Endothelial cell of umbilical vein (primary cell): Measurements from ENCODE around the gene CACNA1B. TPM values are rescaled to one million over a fixed set of nuclear protein-coding genes. Genes with fewer than 3 reads are reported as not detected.

Experiments
- BruUV-seq: library from RNA; stranded (reverse); fragments of 400-500 nt; replicated peaks from 2 replicates; lab custom pipeline; 2021; lab: Mats Ljungman, UMichigan
- CTCF ChIA-PET: fragments of 300-600, 350-600 bp; sonication (Branson Sonifier 250); formaldehyde crosslinking; loops from one replicate; lab custom pipeline; 2021; ENCODE audit warnings: antibody characterized with exemption, inconsistent platforms; lab: Charles Lee
- POLR2A ChIA-PET: fragments of 300-600, 350-600 bp; sonication (Branson Sonifier 250); formaldehyde crosslinking; loops from one replicate; lab custom pipeline; 2021; ENCODE audit warnings: antibody characterized with exemption, inconsistent platforms; lab: Charles Lee
- DNase-seq: peaks from one replicate; pipeline ENCODE4 v3.0.0-alpha.2; 2011; ENCODE audit warnings: low read depth, low spot score
- FAIRE-seq: peaks from 2 replicates; lab custom pipeline; 2011; peaks lifted over from hg19 to GRCh38; lab: Jason Lieb, UNC
- H2AFZ ChIP-seq: 2 replicates; pipeline ENCODE4 v1.6.0; 2012; ENCODE audit warnings: low read depth, low read length, control low read depth, inconsistent platforms
- H3K27ac ChIP-seq: 2 replicates; pipeline ENCODE4 v1.5.1; 2011; ENCODE audit warnings: low read depth, mild to moderate bottlenecking, control low read depth, low read length, moderate library complexity; ENCODE audit not compliant: insufficient read depth
- H3K27me3 ChIP-seq, 2 experiments: 2 replicates each; pipeline versions ENCODE4 v1.6.0 to v1.6.1; 2011; ENCODE audit warnings: low read length in 2 of 2, mixed read lengths in 1 of 2; ENCODE audit not compliant: control insufficient read depth in 2 of 2, insufficient read depth in 2 of 2
- H3K36me3 ChIP-seq, 2 experiments: 2 replicates in 1 of 2; 3 replicates in 1 of 2; pipeline ENCODE4 v1.5.1; 2011; ENCODE audit warnings: low read length in 2 of 2, mild to moderate bottlenecking in 1 of 2, moderate library complexity in 1 of 2; ENCODE audit not compliant: control insufficient read depth in 2 of 2, insufficient read depth in 2 of 2; ENCODE audit errors: extremely low read depth in 1 of 2
- H3K4me1 ChIP-seq: 3 replicates; pipeline ENCODE4 v1.5.1; 2011; ENCODE audit warnings: mild to moderate bottlenecking, low read length; ENCODE audit not compliant: control insufficient read depth, insufficient read depth; ENCODE audit errors: extremely low read depth
- H3K4me2 ChIP-seq: 2 replicates; pipeline ENCODE4 v1.6.1; 2011; ENCODE audit warnings: low read length, control low read depth, mixed read lengths; ENCODE audit not compliant: insufficient read depth
- H3K4me3 ChIP-seq, 3 experiments: fragments of 200-600 bp in 1 of 3; sonication (generic), shearing (Covaris generic) in 1 of 3; replicated peaks in 1 of 3; 2 replicates each; pipeline ENCODE4 v1.5.1; 2011 to 2016; ENCODE audit warnings: control low read depth in 3 of 3, low read length in 3 of 3, mild to moderate bottlenecking in 2 of 3, inconsistent platforms in 1 of 3, low read depth in 1 of 3, moderate library complexity in 1 of 3; ENCODE audit not compliant: insufficient read depth in 1 of 3
- H3K79me2 ChIP-seq: 2 replicates; pipeline ENCODE4 v1.6.0; 2012; ENCODE audit warnings: low read length, inconsistent platforms; ENCODE audit not compliant: control insufficient read depth, insufficient read depth
- H3K9ac ChIP-seq: replicated peaks from 2 replicates; pipeline ENCODE3; 2011; ENCODE audit warnings: low read length, control low read depth; ENCODE audit not compliant: insufficient read depth; ENCODE audit errors: extremely low read depth
- H3K9me1 ChIP-seq: replicated peaks from 3 replicates; pipeline ENCODE4 v1.6.0; 2011; ENCODE audit warnings: mild to moderate bottlenecking, low read length; ENCODE audit not compliant: control insufficient read depth, insufficient read depth; ENCODE audit errors: extremely low read depth
- H3K9me3 ChIP-seq: replicated peaks from 2 replicates; pipeline ENCODE4 v1.5.1; 2012; ENCODE audit warnings: low read length, inconsistent platforms; ENCODE audit not compliant: control insufficient read depth, insufficient read depth
- H4K20me1 ChIP-seq: replicated peaks from 2 replicates; pipeline ENCODE3; 2011; ENCODE audit warnings: mild to moderate bottlenecking, low read length; ENCODE audit not compliant: control insufficient read depth, insufficient read depth; ENCODE audit errors: extremely low read depth
- EZH2 ChIP-seq: IDR thresholded peaks from 2 replicates; pipeline ENCODE4 v1.6.1; 2012; ENCODE audit warnings: borderline replicate concordance, low read depth, mild to moderate bottlenecking, moderate library complexity, low read length, inconsistent platforms; ENCODE audit not compliant: severe bottlenecking
- FOS ChIP-seq: IDR thresholded peaks from 2 replicates; pipeline ENCODE4 v1.6.1; 2011; ENCODE audit warnings: mild to moderate bottlenecking, low read length, moderate library complexity, borderline replicate concordance; ENCODE audit not compliant: insufficient read depth
- GATA2 ChIP-seq: IDR thresholded peaks from 2 replicates; pipeline ENCODE4 v1.7.0; 2011; ENCODE audit warnings: low read depth, mild to moderate bottlenecking, moderate library complexity, mixed read lengths, low read length; ENCODE audit not compliant: insufficient read length, insufficient read depth
- JUN ChIP-seq: IDR thresholded peaks from 2 replicates; pipeline ENCODE4 v1.6.1; 2011; ENCODE audit warnings: borderline replicate concordance, low read depth; ENCODE audit not compliant: insufficient read length, insufficient read depth
- MYC ChIP-seq: IDR thresholded peaks from one replicate; pipeline ENCODE4 v1.6.1; 2011; ENCODE audit warnings: mild to moderate bottlenecking, low read depth, low read length
- POLR2A ChIP-seq: IDR thresholded peaks from 2 replicates; pipeline ENCODE4 v1.6.1; 2012; ENCODE audit warnings: low read depth, mild to moderate bottlenecking, control low read depth, low read length
- POLR2AphosphoS5 ChIP-seq: IDR thresholded peaks from 2 replicates; pipeline ENCODE4 v1.6.1; 2012; ENCODE audit warnings: low read depth, mild to moderate bottlenecking, control low read depth, low read length, moderate library complexity; ENCODE audit not compliant: insufficient read depth
- dilution Hi-C: fragments of 300-500 bp; cut with MboI; formaldehyde crosslinking; loops from one replicate; pipeline ENCODE4 v1.15.0; 2019; ENCODE audit warnings: low sequenced_read_pairs; ENCODE audit not compliant: extremely low pct_ligation_motif_present
- intact Hi-C: fragments of 100-400 bp; cut with micrococcal nuclease; formaldehyde crosslinking; loops from one replicate; pipeline ENCODE4 v1.10.0; 2022
- polyA plus RNA-seq, 4 experiments: library from polyadenylated mRNA; depleted of rRNA in 3 of 4; stranded (reverse) in 3 of 4; unstranded in 1 of 4; fragments of >200 nt; gene quantifications; 2 replicates each; pipeline versions ENCODE4 v1.2.1 to v1.2.3, GENCODE V29; 2011 to 2012; ENCODE audit warnings: missing spikeins in 1 of 4
- total RNA-seq: library from RNA; stranded (reverse); gene quantifications from 2 replicates; pipeline ENCODE4 v1.2.3, GENCODE V29; 2021
- TF ChIP-seq, protein P1 (sequence below), 2 donors: IDR thresholded peaks; 1 replicate in 1 of 2; 2 replicates in 1 of 2; pipeline ENCODE4 v1.5.1; 2011; ENCODE audit warnings: low read length in 2 of 2, mild to moderate bottlenecking in 2 of 2, moderate library complexity in 2 of 2, control low read depth in 1 of 2, inconsistent platforms in 1 of 2, low read depth in 1 of 2; ENCODE audit not compliant: insufficient read depth in 1 of 2; ENCODE audit errors: extremely low read depth in 1 of 2
- TF ChIP-seq, protein P2 (sequence below): IDR thresholded peaks from 2 replicates; pipeline ENCODE4 v1.6.1; 2011; ENCODE audit not compliant: insufficient read depth, insufficient read length

The CACNA1B gene
- total and polyA plus RNA-seq, 2 donors (not counting 3 experiments of a cell fraction or from before 2014, with no cell fraction given), result 0.11 to 0.41 TPM

DNA sequence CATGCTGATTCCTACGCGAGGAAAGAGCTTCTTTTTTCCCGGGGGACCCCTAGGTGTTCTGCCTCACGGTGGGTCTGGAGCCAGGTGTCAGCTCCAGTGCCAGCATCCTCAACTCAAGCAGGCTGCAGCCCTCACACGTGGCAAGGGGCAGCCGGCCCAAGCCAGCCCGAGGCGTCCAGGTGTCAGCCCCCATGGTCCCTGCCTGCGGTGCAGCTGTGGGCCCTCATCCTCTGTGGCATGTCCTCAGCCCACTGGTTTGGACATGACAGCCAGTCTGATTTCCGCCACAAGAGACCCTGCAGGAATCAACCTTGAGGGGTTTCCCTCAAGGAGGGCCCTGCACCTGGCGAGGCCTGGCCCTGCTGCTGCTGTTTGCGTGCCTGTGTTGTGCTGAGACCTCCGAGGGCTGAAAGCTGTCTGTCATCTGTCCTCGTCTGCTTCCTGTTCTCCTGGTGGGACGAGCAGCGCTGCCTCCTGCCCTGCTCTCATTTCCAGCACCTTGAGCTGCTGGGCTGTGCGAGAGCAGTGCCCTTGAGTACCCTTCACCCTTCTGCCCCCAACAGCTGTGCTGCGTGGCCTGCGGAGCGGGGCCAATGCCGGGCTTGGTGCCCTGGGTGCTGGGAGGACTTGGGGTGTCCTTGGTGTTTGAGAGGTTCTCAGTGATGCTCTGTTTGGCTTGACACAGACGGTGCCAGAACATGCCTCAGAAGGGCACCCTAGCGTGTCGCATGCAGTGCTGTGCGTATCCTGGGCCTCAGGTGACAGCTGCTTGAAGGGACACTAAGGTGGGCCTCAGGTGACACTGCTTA, 137.6 kb downstream of the CACNA1B start:
- CTCF ChIA-PET, result no interaction called here
- Histone ChIP-seq H3K9ac (no peak overlapping the region), H3K9me3 (no peaks in the 10 kb centered on the region), H2AFZ (no peak overlapping the region), H3K79me2 (no peaks in the 10 kb centered on the region), H3K4me3 (no peak overlapping the region), H3K27ac (no peak overlapping the region), H3K27me3 (no peaks in the 10 kb centered on the region), H4K20me1 (no peaks in the 10 kb centered on the region), H3K4me2 (no peak overlapping the region), H3K4me1 (no peaks in the 10 kb centered on the region), H3K9me1 (no peaks in the 10 kb centered on the region), H3K36me3 (no peaks in the 10 kb centered on the region)
- DNase-seq (no peak), FAIRE-seq (no peak)
- BruUV-seq, result no TSS peak
- TF ChIP-seq JUN (no peak), MYC (no peak), POLR2AphosphoS5 (no peak)
- dilution Hi-C loops (no loop called here), intact Hi-C loops (no loop called here)
- POLR2A ChIA-PET, result no interaction called here

DNA sequence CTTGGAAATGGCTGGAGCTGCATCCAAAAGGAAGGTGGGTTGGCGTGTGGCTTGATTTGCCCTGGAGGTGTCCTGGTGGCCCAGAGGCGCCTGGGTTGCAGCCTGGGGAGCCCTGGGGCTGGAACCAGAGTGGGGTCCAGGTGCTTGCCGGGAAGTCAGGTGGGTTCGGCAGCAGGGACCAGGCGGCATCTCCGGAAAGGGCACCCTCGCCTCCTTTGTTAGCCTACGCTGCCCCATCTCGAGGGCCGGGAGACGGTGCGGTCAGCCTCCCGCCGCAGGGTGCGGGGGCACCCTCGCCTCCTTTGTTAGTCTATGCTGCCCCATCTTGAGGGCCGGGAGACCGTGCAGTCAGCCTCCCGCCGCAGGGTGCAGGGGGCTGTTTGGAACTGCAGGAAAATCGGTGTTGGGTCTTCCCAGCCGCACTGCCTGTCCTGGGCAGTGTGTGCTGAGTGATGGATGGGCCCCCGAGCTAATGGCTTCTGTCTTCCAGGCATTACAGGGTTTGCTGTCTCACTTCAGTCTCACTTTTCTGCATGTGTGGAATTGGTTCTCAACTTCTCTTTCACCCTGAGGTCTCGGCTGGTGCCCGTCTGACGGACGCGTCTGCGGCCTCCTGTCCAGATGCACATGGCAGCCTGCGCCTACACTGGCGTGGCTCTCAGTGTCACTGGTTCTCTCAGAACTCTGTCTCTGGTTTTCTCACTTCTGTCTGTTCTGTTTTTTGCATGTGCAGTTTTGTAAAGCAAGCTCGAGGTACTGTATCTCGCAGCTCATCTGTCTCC, 139.0 kb downstream of the CACNA1B start:
- H3K79me2 ChIP-seq, result no peaks in the 10 kb centered on the region
- intact Hi-C loops (no loop called here), dilution Hi-C loops (no loop called here)
- no peaks in the 10 kb centered on the region for H4K20me1 ChIP-seq
- H3K27ac ChIP-seq, result no peak overlapping the region
- FAIRE-seq (no peak), DNase-seq (no peak)
- no peak overlapping the region for H3K9ac ChIP-seq
- H3K9me1 ChIP-seq, result no peaks in the 10 kb centered on the region
- no TSS peak for BruUV-seq
- POLR2A ChIA-PET, result no interaction called here
- H2AFZ ChIP-seq, result no peak overlapping the region
- no peaks in the 10 kb centered on the region for H3K27me3 ChIP-seq
- H3K36me3 ChIP-seq, result no peaks in the 10 kb centered on the region
- CTCF ChIA-PET, result no interaction called here
- no peak overlapping the region for H3K4me3 ChIP-seq
- H3K4me2 ChIP-seq, result no peak overlapping the region
- H3K4me1 ChIP-seq, result no peaks in the 10 kb centered on the region
- TF ChIP-seq MYC (no peak), POLR2A (no peak), JUN (no peak), POLR2AphosphoS5 (no peak), GATA2 (no peak), EZH2 (no peak), FOS (no peak)
- TF ChIP-seq, protein P1, sequence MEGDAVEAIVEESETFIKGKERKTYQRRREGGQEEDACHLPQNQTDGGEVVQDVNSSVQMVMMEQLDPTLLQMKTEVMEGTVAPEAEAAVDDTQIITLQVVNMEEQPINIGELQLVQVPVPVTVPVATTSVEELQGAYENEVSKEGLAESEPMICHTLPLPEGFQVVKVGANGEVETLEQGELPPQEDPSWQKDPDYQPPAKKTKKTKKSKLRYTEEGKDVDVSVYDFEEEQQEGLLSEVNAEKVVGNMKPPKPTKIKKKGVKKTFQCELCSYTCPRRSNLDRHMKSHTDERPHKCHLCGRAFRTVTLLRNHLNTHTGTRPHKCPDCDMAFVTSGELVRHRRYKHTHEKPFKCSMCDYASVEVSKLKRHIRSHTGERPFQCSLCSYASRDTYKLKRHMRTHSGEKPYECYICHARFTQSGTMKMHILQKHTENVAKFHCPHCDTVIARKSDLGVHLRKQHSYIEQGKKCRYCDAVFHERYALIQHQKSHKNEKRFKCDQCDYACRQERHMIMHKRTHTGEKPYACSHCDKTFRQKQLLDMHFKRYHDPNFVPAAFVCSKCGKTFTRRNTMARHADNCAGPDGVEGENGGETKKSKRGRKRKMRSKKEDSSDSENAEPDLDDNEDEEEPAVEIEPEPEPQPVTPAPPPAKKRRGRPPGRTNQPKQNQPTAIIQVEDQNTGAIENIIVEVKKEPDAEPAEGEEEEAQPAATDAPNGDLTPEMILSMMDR (IDR thresholded peaks at IDR 0.05; ENCODE audit: extremely low read depth in 1 of 2, insufficient read depth in 1 of 2, low read depth in 1 of 2, low read length in 2 of 2), result no peak
- TF ChIP-seq, protein P2, sequence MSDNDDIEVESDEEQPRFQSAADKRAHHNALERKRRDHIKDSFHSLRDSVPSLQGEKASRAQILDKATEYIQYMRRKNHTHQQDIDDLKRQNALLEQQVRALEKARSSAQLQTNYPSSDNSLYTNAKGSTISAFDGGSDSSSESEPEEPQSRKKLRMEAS, result no peak
- H3K9me3 ChIP-seq, result no peaks in the 10 kb centered on the region
